ENCODE results near the gene MBNL1.

GRCh38 chr3:152254041-152254440, 14.7 kb upstream of the MBNL1 start:
- no peak for TF ChIP-seq POLR2AphosphoS5 (IDR thresholded peaks at IDR 0.05; ENCODE audit: borderline replicate concordance, low read depth, low read length)
- TF ChIP-seq EZH2 (IDR thresholded peaks at IDR 0.05) = no peak
